ENCODE results near the gene TMEM54.
A peak's percentile ranks its signal among the peaks of the same experiment; 100 is the strongest.

The TMEM54 gene

GRCh38 chr1:32865639-32866405 lies 35.4 kb downstream of the TMEM54 start:
- DNase-seq = no peak

GRCh38 chr1:32864375-32865019 lies 36.7 kb downstream of the TMEM54 start:
- DNase-seq = no peak

- no peak for DNase-seq
These were observed 37.3 kb downstream of the TMEM54 start for GRCh38 chr1:32863881-32864245.

GRCh38 chr1:32863218-32863880 lies 37.8 kb downstream of the TMEM54 start:
- peak in 1 of 51 donors; percentile 38 for DNase-seq

GRCh38 chr1:32861904-32862695 lies 39.1 kb downstream of the TMEM54 start:
- DNase-seq = peak in 2 of 51 donors; percentile 12 to 25

GRCh38 chr1:32860566-32860965 lies 40.6 kb downstream of the TMEM54 start:
- DNase-seq = no peak

- DNase-seq = no peak
These were observed 41.3 kb downstream of the TMEM54 start for GRCh38 chr1:32859915-32860314.

GRCh38 chr1:32858791-32859190 lies 42.4 kb downstream of the TMEM54 start:
- no peak for DNase-seq

GRCh38 chr1:32858136-32858535 lies 43.1 kb downstream of the TMEM54 start:
- DNase-seq = no peak

GRCh38 chr1:32855861-32856617 lies 45.1 kb downstream of the TMEM54 start:
- no peak for DNase-seq

GRCh38 chr1:32848354-32849063 lies 52.7 kb downstream of the TMEM54 start:
- DNase-seq = no peak

Data from hypothalamus (tissue), 51 donors.